Esophagus (tissue), 2 donors: ENCODE data around the gene SMARCE1. TPM values are rescaled to one million over a fixed set of nuclear protein-coding genes. Genes with fewer than 3 reads are reported as not detected.

Experiments
- H3K27ac ChIP-seq, 2 donors: one replicate each; pipeline ENCODE4 v1.5.1; 2013; ENCODE audit warnings: low read depth in 2 of 2, mild to moderate bottlenecking in 2 of 2, inconsistent platforms in 1 of 2, low read length in 1 of 2, moderate library complexity in 1 of 2
- H3K27me3 ChIP-seq, 2 donors: one replicate each; pipeline ENCODE4 v1.6.1; 2013; ENCODE audit warnings: low read length in 2 of 2, control low read depth in 1 of 2, mild to moderate bottlenecking in 1 of 2; ENCODE audit not compliant: insufficient read depth in 2 of 2, control insufficient read depth in 1 of 2
- H3K36me3 ChIP-seq, 2 donors: one replicate each; pipeline ENCODE4 v1.6.1; 2013; ENCODE audit warnings: low read length in 1 of 2; ENCODE audit not compliant: control insufficient read depth in 2 of 2, insufficient read depth in 2 of 2
- H3K4me1 ChIP-seq, 2 donors: one replicate each; pipeline ENCODE4 v1.6.1; 2013; ENCODE audit warnings: low read length in 1 of 2; ENCODE audit not compliant: control insufficient read depth in 2 of 2, insufficient read depth in 2 of 2
- H3K4me3 ChIP-seq, 2 donors: one replicate each; pipeline ENCODE4 v1.5.1; 2013; ENCODE audit warnings: low read length in 2 of 2, mild to moderate bottlenecking in 2 of 2, low read depth in 1 of 2, moderate library complexity in 1 of 2
- H3K9me3 ChIP-seq, 2 donors: one replicate each; pipeline ENCODE4 v1.6.1; 2013; ENCODE audit warnings: mild to moderate bottlenecking in 2 of 2, low read depth in 1 of 2, low read length in 1 of 2, moderate library complexity in 1 of 2; ENCODE audit not compliant: control insufficient read depth in 2 of 2, insufficient read depth in 1 of 2
- WGBS, 2 donors: extraction: QIAGEN DNeasy Blood & Tissue Kit; methylation state at CpG; one replicate each; pipeline ENCODE4 v1.1.7; 2013; 5-methylcytosine and 5-hydroxymethylcytosine counted together
- polyA plus RNA-seq, 2 donors: library from polyadenylated mRNA; stranded (reverse); fragments of 200-250 nt; gene quantifications; one replicate each; pipeline ENCODE4 v1.2.3, GENCODE V29; 2013
- donor health status: healthy with polysubstance abuse.
- donor health status: Bipolar disorder and iron deficiency.

Gene SMARCE1
- polyA plus RNA-seq, 2 donors, result 57.2 to 57.8 TPM

GRCh38 chr17:40579471-40579870 lies 68.1 kb downstream of the SMARCE1 start:
- Histone ChIP-seq H3K36me3 (no peaks in the 10 kb centered on the region), H3K27ac (no peak overlapping the region), H3K4me3 (no peak overlapping the region), H3K27me3 (no peaks in the 10 kb centered on the region), H3K4me1 (peaks cover 7 to 12% of the 10 kb centered on the region in 2 donors), H3K9me3 (no peaks in the 10 kb centered on the region)
- WGBS, 2 donors, result 78 to 86% methylated on average over 3 of the region's 3 CpGs

DNA sequence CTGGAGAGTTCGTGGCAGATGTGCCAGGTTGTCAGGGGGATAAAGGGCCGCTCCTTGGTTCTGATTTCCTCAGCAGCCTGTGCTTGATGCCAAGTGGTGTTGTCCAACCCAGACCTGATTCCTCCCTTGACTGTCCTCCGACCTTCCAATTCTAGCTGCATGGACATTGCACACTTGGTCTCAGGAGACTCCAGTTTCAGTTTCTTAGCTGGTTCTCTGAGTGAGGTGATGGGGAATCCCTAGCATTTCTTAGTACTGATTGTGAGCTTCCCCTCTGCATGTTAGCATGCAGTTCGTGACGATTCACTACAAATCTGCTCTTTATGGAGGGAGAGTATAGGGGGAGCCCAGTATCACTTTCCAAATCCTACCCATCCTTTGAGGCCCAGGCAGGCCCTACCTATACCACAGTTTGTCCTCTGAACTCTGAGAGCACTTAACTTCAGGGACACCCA lies 70.0 kb downstream of the SMARCE1 start:
- Histone ChIP-seq H3K27me3 (no peaks in the 10 kb centered on the region), H3K9me3 (no peaks in the 10 kb centered on the region), H3K36me3 (no peaks in the 10 kb centered on the region), H3K27ac (no peak overlapping the region), H3K4me1 (peaks cover 5 to 10% of the 10 kb centered on the region in 2 donors), H3K4me3 (no peak overlapping the region)
- 80 to 89% methylated on average over 5 of the region's 5 CpGs for WGBS, 2 donors

GRCh38 chr17:40576113-40576740 lies 71.4 kb downstream of the SMARCE1 start:
- Histone ChIP-seq H3K9me3 (no peaks in the 10 kb centered on the region), H3K4me1 (no peaks in the 10 kb centered on the region), H3K36me3 (no peaks in the 10 kb centered on the region), H3K27ac (peak overlapping the region; percentile 39 to 73), H3K27me3 (no peaks in the 10 kb centered on the region), H3K4me3 (no peak overlapping the region)
- WGBS, 2 donors, result 40 to 59% methylated on average over 5 of the region's 5 CpGs

Other genes starting within 250 kb of the SMARCE1 start
- gene TOP2A, start 229.9 kb downstream of the SMARCE1 start, polyA plus RNA-seq, result 10 to 100 TPM; 18.0 to 56.0 TPM
- gene IGFBP4, start 204.4 kb downstream of the SMARCE1 start, polyA plus RNA-seq, result 10 to 100 TPM; 34.1 to 80.6 TPM
- 10 to 100 TPM; 25.4 to 74.8 TPM for gene TNS4, start 146.2 kb downstream of the SMARCE1 start, polyA plus RNA-seq
- gene CCR7, start 82.3 kb downstream of the SMARCE1 start, polyA plus RNA-seq, result under 1 TPM; 0.16 to 0.54 TPM
- gene KRT222, start 17.4 kb upstream of the SMARCE1 start, polyA plus RNA-seq, result under 1 TPM; 0.43 to 0.59 TPM
- gene KRT24, start 55.9 kb upstream of the SMARCE1 start, polyA plus RNA-seq, result 100 to 1,000 TPM; 116 to 229 TPM
- gene KRT25, start 107.5 kb upstream of the SMARCE1 start, polyA plus RNA-seq, result not detected
- not detected for gene KRT26, start 124.4 kb upstream of the SMARCE1 start, polyA plus RNA-seq
- under 1 TPM in 1 of 2 donors, not detected in 1; 0.05 TPM for gene KRT27, start 134.7 kb upstream of the SMARCE1 start, polyA plus RNA-seq
- not detected for gene KRT28, start 152.1 kb upstream of the SMARCE1 start, polyA plus RNA-seq
- 10 to 100 TPM; 30.1 to 41.2 TPM for gene KRT10, start 174.8 kb upstream of the SMARCE1 start, polyA plus RNA-seq
- not detected for gene KRT12, start 219.4 kb upstream of the SMARCE1 start, polyA plus RNA-seq
- under 1 TPM; 0.07 to 0.28 TPM for gene KRT20, start 237.4 kb upstream of the SMARCE1 start, polyA plus RNA-seq